NOMO-1 treated with dmso at 0.1 percent for 144 hours (cell line): ENCODE data around the gene SLC26A6.

ENCODE experiments used
- DNase-seq: peaks from one replicate; lab custom pipeline; 2025; ENCODE audit not compliant: unreplicated experiment; lab: John Stamatoyannopoulos, UW

SLC26A6 gene

GRCh38 chr3:48633743-48634142, 1.5 kb downstream of the SLC26A6 start:
- no peak for DNase-seq

DNA sequence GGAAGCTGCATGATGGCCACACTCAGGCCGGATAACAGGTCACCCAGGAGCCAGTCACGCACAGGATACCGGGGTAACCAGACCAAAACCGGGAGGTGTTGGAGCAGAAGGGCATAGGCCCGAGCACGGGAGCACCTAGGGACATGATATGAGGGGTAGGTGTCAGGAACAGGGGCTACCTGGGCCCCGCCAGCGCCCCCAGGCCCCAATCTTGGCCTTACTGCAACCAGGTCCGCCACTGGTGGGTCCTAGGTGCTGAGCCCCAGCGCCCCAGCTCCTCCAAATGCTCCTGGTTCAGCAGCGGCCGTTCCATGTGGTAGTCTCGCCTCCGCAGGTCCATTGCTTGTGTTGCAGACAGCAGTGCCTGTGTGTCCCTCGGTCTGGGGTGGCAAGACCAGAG, 2.0 kb downstream of the SLC26A6 start:
- no peak for DNase-seq

- DNase-seq, result no peak
Measured at GRCh38 chr3:48631516-48632448, 3.5 kb downstream of the SLC26A6 start.

DNA sequence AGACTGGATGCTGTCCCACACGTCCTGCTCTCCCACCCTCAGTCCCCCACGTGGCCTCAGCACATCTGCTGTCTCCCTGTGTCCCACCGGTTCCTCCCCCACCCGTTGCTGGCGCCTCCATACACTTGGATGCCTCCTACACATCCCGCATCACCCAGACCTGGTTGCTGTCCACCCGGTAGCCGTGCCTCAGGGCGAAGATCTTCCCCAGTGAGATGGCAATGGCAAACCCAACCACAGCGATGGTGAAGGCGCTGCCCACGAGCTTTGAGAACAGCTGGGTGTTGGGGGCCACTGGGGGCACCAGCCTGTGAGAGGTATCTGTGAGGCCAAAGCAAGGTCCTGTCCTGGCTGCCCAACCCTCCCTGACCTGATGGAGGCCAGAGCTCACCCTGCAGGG, 4.4 kb downstream of the SLC26A6 start:
- no peak for DNase-seq

GRCh38 chr3:48630407-48630806, 4.9 kb downstream of the SLC26A6 start:
- no peak for DNase-seq

- no peak for DNase-seq
Measured at GRCh38 chr3:48629894-48630293, 5.4 kb downstream of the SLC26A6 start.

DNA sequence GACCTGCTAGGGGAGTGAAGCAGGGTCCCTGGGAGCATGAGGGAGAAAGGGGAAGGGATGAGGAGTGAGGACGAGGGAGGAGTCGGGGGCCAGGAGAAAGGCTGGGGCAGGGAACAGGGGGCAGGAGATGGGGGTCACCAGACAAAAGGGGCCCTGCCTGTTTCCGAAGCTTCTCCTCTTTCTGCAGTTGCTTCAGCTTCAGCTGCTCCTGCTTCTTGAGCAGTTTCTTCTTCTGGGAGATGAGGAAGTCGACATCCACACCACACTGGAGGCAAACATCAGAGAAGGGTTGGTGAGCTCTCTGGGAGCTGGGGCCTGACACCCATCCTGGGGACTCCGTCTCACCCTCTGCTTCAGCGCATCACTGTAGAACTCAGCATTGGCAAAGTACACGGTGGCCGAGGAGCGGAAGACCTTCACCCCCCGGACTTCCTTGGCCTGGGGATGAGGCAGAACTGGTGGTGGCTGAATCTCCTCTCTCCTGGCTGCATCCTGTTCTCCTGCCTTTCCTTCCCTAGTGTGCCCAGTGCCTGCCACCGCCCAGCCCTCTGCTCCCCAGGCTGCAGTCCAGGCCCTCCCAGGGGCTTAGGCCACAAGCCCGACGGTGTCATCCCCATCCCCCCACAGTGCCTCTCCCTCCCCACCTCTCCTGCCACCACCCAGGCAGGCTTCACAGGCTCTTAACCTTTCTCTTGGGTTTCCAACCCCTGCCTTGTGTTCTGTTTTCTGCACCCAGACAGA, 6.8 kb downstream of the SLC26A6 start:
- DNase-seq, result no peak

DNA sequence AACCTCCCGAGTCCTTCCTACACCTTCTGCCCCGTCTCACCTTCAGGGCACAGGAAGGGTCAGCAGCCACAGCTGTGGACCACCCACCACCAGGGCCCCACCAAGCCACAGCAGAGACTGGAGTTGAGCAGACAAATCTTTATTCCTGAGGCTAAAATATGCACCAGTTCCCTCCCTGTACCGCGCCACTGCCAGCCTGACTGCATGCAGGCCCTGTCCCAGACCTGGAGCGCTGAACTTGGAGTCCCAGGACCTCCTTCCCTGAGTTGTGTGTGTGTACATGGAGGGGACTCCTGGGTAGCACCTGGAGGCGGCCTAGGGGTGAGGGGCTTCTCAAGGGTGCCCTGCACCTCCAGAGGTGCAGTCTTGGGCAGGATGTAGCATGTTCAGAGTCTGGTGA, 9.7 kb downstream of the SLC26A6 start:
- no peak for DNase-seq

DNA sequence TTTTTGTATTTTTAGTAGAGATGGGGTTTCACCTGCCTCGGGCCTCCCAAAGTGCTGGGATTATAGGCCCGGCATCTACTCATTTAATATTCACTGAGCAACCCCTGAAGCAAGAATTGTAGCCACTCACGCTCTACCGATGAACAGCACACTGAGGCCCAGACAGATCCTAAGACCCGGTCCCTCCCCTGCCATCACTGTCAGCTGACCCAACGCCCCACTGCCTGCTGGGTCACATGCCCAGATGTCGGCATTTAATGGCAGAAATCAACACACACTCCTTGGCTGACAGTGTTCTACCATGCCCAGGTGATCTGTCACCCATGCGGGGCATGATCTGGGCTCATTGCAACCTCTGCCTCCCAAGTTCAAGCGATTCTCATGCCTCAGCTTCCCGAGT, 10.5 kb downstream of the SLC26A6 start:
- DNase-seq, result no peak

DNA sequence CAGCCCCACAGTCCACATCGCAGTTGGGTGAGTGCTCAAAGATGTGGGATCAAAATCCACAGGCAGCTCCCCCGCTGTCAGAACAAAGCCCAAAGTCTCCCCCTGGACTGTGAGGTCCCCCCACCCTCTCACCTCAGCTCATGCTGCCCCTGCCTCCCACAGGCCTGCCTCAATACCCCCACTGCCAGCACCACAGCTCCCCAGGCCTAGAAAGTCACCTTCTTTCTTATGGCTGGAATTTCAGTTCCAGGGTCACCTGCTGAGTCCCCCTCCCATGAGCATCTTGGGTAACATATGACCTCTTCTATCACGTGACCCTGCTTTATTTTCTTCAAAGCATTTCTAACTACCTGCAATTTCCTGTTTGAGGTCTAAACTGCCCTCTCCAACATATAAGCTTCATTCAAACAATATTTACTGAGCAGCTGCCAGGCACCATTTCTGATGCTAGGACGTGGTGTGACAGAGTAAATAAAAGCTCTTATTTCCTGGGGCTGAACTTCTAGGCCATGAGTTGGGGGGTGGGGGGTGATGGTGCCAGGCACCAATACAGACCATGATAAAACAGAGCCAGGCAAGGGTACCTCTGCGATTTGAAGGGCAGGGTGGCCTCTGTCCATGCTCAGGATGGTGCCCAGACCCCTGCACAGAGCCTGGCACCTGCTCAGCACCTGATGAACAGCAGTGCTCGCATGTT, 11.3 kb downstream of the SLC26A6 start:
- DNase-seq, result no peak

GRCh38 chr3:48621461-48621869, 13.8 kb downstream of the SLC26A6 start, which contains the start of gene TMEM89:
Gene TMEM89, minus strand, starts transcription at chr3:48621769. Its CDS starts 13 bp downstream, at chr3:48621756.
- DNase-seq, result no peak

DNA sequence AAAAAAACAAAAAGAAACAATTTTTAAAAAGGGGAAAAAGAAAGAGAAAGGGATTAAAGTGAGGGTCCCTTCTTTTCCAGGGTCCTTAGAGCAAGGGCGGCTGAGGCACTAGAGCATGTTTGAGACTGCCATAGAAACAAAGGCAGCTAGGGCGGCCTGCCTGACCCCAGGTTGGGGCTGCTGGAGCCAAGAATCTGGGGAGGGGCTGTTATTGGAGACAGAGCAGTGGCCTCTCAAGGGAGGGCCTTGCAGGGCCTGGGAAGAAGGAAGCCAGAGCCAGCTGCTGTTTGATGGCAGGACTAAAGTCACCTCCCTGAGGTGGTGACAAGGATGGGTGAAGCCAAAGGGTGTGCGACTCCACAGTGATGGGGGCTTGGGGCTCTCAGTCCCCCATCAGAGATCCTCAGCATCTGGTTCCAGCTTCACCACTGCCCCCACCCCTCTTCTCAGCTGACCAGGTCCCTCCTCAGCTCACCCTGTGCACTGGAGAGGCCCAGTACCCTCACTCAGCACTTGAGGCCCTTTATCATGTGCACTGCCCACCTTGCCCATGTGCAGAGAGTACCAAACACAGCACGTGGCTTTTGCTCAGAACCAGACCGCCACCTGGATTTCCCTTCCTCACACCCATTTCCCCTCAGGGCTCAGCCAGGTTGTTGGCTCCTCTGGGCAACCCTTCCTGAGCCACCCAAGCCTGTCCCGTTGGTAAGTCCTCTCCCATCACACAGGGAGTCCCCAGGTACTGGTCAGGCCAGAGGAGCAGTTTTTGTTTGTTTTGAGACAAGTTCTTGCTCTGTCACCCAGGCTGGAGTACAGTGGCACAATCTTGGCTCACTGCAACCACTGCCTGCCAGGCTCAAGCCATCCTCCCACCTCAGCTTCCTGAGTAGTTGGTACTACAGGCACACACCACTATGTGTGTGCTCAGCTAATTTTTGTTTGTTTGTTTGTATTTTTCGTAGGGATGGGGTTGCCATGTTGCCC, 15.4 kb downstream of the SLC26A6 start:
- DNase-seq, result no peak

DNA sequence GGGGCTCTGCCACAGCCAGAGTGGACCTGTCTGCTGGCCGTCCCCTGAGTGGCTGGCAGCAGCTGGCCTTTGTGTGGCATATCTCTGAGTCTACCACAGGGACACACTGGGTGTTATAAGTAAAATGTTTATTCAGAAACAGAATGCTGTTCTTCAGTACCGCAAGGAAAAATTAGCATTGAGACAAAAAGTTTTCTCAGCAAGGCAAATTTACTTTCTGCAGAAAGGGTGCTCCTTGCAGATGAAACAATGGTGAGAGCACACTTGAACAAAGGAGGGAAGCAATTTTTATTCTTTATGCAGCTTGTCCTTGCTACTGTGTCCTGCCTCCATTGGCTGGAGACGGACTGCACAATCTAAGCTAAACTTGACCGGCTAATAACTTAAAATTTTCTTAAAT, 17.7 kb downstream of the SLC26A6 start:
- no peak for DNase-seq

DNA sequence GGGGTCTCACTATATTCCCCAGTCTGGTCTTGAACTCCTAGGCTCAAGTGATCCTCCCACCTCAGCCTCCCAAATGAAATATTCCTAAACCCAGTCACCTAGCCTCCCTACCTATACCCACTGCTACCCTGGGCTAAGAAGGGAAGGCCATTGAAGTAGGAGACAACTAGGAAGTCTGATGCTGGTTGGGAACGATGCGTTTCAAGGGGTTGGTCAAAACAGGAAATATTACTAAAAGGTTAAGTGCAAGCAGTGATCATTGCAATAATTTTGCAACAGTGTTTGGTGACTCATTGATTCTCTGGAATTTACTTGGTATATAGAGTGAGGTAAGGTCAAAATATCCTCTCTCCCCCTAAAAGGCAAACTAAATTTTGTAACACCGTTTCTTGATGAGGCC, 21.2 kb downstream of the SLC26A6 start:
- DNase-seq, result peak; percentile 65

DNA sequence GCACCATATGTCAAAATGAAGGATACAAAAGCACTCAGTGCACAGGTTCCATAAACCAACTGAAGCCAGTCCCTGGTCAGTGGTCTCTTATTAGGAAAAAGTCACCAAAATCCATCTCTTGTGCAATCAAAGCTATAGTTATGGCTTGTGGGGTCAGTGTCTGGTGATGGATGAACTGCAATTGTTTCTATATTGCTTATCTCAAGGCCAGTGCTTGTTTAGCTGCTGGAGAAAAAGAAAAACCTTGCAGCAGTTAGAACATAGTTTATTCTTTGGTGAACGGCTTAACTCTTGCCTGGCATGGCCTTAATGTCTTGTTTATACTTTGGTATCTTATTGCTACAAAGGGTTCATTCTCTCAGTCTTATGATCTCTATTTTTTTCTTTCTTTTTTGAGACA, 23.0 kb downstream of the SLC26A6 start:
- DNase-seq, result no peak

DNA sequence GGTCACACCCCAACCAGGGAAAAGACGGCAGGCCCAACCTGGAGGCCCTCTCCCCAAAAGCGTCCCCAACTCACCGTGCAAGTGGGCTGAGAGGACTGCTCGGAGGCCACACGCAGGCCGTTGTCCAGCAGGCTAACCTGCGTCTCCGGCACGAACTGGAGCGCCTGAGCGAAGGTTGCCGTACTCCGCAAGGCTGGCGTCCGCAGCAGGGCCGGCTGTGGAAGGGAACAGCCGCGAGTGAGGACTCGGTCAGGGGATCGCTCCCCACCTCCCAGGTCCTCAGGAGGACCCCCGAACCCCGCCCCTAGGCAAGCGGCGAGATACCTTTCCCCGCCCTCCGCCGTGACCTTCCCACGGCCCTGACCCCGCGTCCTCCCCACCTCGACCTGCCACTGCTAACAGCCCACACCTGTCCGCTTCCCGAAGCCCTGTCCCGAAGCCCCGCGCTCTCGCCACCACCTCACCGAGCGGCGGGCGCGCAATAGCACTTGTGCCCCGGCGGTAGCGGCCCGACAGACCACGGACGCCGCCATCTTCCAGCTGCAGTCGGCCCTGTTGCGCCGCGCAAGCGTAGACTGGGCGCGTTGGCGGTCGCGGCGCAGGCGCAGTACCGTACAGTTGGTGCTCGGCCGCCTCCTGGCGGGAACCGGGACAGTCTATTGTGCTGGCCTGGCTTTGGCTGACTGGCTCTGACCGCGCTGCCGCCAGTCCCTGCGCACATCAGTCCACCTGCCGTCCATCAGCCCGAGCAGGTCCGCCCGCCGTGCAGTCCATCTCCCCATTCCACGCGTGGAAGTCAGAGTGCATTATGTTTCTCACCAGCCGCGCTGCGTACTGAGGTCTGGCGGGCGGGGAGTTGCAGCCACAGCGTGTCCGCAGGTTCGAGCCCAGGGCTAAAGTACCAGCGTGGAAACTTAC, 25.9 kb downstream of the SLC26A6 start, which contains the start of gene UQCRC1:
TSS of gene UQCRC1 (minus strand) at position 559 of the 918 bp plus-strand sequence. CDS start at position 533, 26 bp downstream.
- peak; percentile 89 for DNase-seq

DNA sequence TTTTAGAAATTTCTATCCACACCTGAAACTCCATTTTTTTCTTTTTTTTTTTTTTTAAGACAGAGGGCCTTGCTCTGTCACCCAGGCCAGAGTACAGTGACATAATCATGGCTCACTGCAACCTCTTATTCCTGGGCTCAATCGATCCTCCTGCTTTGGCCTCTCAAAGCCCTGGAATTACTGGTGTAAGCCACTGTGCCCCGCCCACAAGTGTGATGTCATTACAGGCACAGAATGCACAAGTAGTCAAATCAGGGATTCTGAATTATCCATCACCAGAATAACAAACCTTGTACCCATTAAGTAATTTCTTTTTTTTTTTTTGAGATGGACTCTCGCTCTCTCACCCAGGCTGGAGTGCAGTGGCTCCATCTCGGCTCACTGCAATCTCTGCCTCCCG, 27.7 kb downstream of the SLC26A6 start:
- DNase-seq, result no peak

DNA sequence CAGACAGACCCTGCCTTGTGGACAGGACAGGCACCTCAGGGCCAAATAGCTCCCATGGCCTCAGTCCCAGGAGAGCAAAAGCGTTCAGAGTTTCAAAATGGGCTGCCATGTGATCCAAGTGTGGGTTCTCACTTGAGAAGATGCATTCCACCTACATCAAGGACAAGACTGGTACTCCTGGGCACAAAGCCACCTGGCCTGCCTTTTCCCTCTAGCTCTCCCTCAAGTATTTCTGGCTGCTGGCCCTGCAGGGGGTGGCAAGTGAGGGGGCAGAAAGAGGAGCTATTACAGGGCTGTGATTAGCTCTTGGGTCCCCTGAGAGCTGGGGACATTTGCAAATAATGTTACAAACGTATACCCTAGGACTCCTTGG, 33.7 kb downstream of the SLC26A6 start:
- no peak for DNase-seq
